Endodermal cell (in vitro differentiated cells): ENCODE results near the gene ITGA8. TPM values are rescaled to one million over a fixed set of nuclear protein-coding genes. Genes with fewer than 3 reads are reported as not detected.
"Not testable (repeated sequence)": the region's sequence is repeated elsewhere in the genome, so short reads cannot be mapped to it uniquely, and the experiment has no call there.

Experiments used
- DNase-seq: peaks from one replicate; pipeline ENCODE4 v3.0.0-alpha.2; 2017
- H3K27ac ChIP-seq: 2 replicates; pipeline ENCODE4 v1.5.1; 2013; ENCODE audit warnings: mild to moderate bottlenecking, low read depth, low read length, moderate library complexity
- H3K27me3 ChIP-seq: 2 replicates; pipeline ENCODE4 v1.6.1; 2013; ENCODE audit warnings: mild to moderate bottlenecking, low read length, moderate library complexity; ENCODE audit not compliant: insufficient read depth, control insufficient read depth, poor library complexity, severe bottlenecking
- H3K36me3 ChIP-seq: 2 replicates; pipeline ENCODE4 v1.7.0; 2013; ENCODE audit warnings: mild to moderate bottlenecking, low read length, moderate library complexity; ENCODE audit not compliant: control insufficient read depth, insufficient read depth
- H3K4me1 ChIP-seq: one replicate; pipeline ENCODE4 v1.7.0; 2013; ENCODE audit warnings: low read length; ENCODE audit not compliant: control insufficient read depth, insufficient read depth
- H3K4me3 ChIP-seq: 2 replicates; pipeline ENCODE4 v1.5.1; 2013; ENCODE audit warnings: mild to moderate bottlenecking, low read length, moderate library complexity
- H3K9ac ChIP-seq: 2 replicates; pipeline ENCODE4 v1.6.1; 2013; ENCODE audit warnings: mild to moderate bottlenecking, low read length, moderate library complexity; ENCODE audit not compliant: poor library complexity, severe bottlenecking; ENCODE audit errors: extremely low read depth
- H3K9me3 ChIP-seq: 2 replicates; pipeline ENCODE4 v1.6.1; 2013; ENCODE audit warnings: mild to moderate bottlenecking, low read length, moderate library complexity; ENCODE audit not compliant: control insufficient read depth
- H3K27ac Mint-ChIP-seq: 2 replicates; pipeline ENCODE4 v1.8.0; 2020; ENCODE audit warnings: mixed read lengths
- H3K27me3 Mint-ChIP-seq: 2 replicates; pipeline ENCODE4 v1.8.0; 2021; ENCODE audit warnings: mild to moderate bottlenecking, mixed read lengths; ENCODE audit not compliant: insufficient read depth
- H3K36me3 Mint-ChIP-seq: 2 replicates; pipeline ENCODE4 v1.8.0; 2020; ENCODE audit warnings: low read depth, mixed read lengths
- H3K4me1 Mint-ChIP-seq: 2 replicates; pipeline ENCODE4 v1.8.0; 2020; ENCODE audit warnings: mixed read lengths
- H3K4me3 Mint-ChIP-seq: 2 replicates; pipeline ENCODE4 v1.8.0; 2020; ENCODE audit warnings: mild to moderate bottlenecking, moderate library complexity, mixed read lengths
- H3K9me3 Mint-ChIP-seq: 2 replicates; pipeline ENCODE4 v1.8.0; 2020; ENCODE audit warnings: mild to moderate bottlenecking, mixed read lengths
- WGBS, 2 experiments: methylation state at CpG; one replicate each; pipeline versions ENCODE4 v1.1.5 to v1.1.7; 2013; ENCODE audit warnings: missing lambda C conversion rate in 2 of 2, mixed read lengths in 1 of 2; ENCODE audit not compliant: insufficient coverage in 1 of 2, insufficient read length in 1 of 2; 5-methylcytosine and 5-hydroxymethylcytosine counted together
- long read RNA-seq, 4 experiments: library from polyadenylated mRNA in 2 of 4; library from RNA in 1 of 4; library from capped mRNA in 1 of 4; stranded (forward) in 3 of 4; unstranded in 1 of 4; transcript quantifications; one replicate each; pipeline ENCODE4 v2.0.0, GENCODE V29; 2020 to 2021; ENCODE audit warnings: inconsistent platforms in 1 of 4
- polyA plus RNA-seq, 2 experiments: library from polyadenylated mRNA; stranded (reverse); fragments of 50-300 nt; gene quantifications; one replicate each; pipeline ENCODE4 v1.2.3, GENCODE V29; 2013
- total RNA-seq, 2 donors: library from RNA; stranded (reverse); fragmentation: NEBNext Ultra II Directional in 1 of 2; extraction: Animal tissue kit (Norgen Biotek cat#: 25700) in 1 of 2; gene quantifications; 2 replicates in 1 of 2; 3 replicates in 1 of 2; pipeline ENCODE4 v1.2.1, GENCODE V29; 2021
- TF ChIP-seq, protein P1 (sequence below): fragments of 200-600 bp; sonication (generic); conservative IDR thresholded peaks from 2 replicates; pipeline ENCODE4 v1.5.0; 2021; ENCODE audit warnings: antibody characterized with exemption, mild to moderate bottlenecking

Gene ITGA8
- under 1 TPM; 0.24 to 0.40 TPM for total RNA-seq
- 4.0 TPM for polyA plus RNA-seq (2013, experiment 1 of 2)
- polyA plus RNA-seq (2013, experiment 2 of 2): 3.9 TPM
- long read RNA-seq, experiment 1: 0 reads
- long read RNA-seq, experiment 2: 0 reads
- long read RNA-seq, experiment 3, partial matches to known transcripts: 1 of 1 reads
- long read RNA-seq, experiment 3, other reads (novel, unspliced or antisense): 0 of 1 reads
- long read RNA-seq, experiment 4: 0 reads

- Mint-ChIP-seq H3K4me3 (peak within 1 kb of the TSS; percentile 70), H3K27ac (no peak within 1 kb of the TSS), H3K36me3 (no peaks in the 10 kb centered on the region), H3K27me3 (peaks cover 43% of the 10 kb centered on the region), H3K4me1 (peaks cover 3% of the 10 kb centered on the region), H3K9me3 (no peaks in the 10 kb centered on the region)
- Histone ChIP-seq H3K27me3 (peaks cover 32% of the 10 kb centered on the region), H3K4me1 (no peaks in the 10 kb centered on the region), H3K36me3 (no peaks in the 10 kb centered on the region), H3K27ac (no peak within 1 kb of the TSS), H3K9ac (no peak within 1 kb of the TSS), H3K9me3 (no peaks in the 10 kb centered on the region), H3K4me3 (peak within 1 kb of the TSS; percentile 71)
- WGBS, 2 experiments: 13% methylated on average over 32 of the region's 33 CpGs; no CpG with 5 or more reads in 1 of the 2 experiments
- DNase-seq: peak; percentile 86
- TF ChIP-seq, protein P1, sequence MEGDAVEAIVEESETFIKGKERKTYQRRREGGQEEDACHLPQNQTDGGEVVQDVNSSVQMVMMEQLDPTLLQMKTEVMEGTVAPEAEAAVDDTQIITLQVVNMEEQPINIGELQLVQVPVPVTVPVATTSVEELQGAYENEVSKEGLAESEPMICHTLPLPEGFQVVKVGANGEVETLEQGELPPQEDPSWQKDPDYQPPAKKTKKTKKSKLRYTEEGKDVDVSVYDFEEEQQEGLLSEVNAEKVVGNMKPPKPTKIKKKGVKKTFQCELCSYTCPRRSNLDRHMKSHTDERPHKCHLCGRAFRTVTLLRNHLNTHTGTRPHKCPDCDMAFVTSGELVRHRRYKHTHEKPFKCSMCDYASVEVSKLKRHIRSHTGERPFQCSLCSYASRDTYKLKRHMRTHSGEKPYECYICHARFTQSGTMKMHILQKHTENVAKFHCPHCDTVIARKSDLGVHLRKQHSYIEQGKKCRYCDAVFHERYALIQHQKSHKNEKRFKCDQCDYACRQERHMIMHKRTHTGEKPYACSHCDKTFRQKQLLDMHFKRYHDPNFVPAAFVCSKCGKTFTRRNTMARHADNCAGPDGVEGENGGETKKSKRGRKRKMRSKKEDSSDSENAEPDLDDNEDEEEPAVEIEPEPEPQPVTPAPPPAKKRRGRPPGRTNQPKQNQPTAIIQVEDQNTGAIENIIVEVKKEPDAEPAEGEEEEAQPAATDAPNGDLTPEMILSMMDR: peak; percentile 89
Measured at GRCh38 chr10:15719899-15720634, at the start of gene ITGA8. ITGA8 (minus strand) TSS chr10:15719922; CDS start chr10:15719771, 151 bp downstream.

- 90% methylated on average over 2 of the region's 2 CpGs for WGBS, 2 experiments
- Histone ChIP-seq H3K4me3 (no peak overlapping the region), H3K27me3 (no peaks in the 10 kb centered on the region), H3K9me3 (no peaks in the 10 kb centered on the region), H3K27ac (no peak overlapping the region), H3K4me1 (no peaks in the 10 kb centered on the region), H3K9ac (no peak overlapping the region), H3K36me3 (no peaks in the 10 kb centered on the region)
- Mint-ChIP-seq H3K4me1 (no peaks in the 10 kb centered on the region), H3K27ac (no peak overlapping the region), H3K9me3 (no peaks in the 10 kb centered on the region), H3K27me3 (peaks cover 4% of the 10 kb centered on the region), H3K4me3 (no peak overlapping the region), H3K36me3 (no peaks in the 10 kb centered on the region)
- DNase-seq: no peak
- TF ChIP-seq, protein P1: no peak
Measured at GRCh38 chr10:15764892-15765454, 45.3 kb upstream of the ITGA8 start.

- no peaks in the 10 kb centered on the region for H3K27me3 ChIP-seq
- no peak overlapping the region for H3K4me3 Mint-ChIP-seq
- H3K4me3 ChIP-seq: no peak overlapping the region
- no peaks in the 10 kb centered on the region for H3K9me3 ChIP-seq
- no peak overlapping the region for H3K27ac ChIP-seq
- TF ChIP-seq, protein P1: no peak
- no peaks in the 10 kb centered on the region for H3K36me3 Mint-ChIP-seq
- no peaks in the 10 kb centered on the region for H3K4me1 ChIP-seq
- no peaks in the 10 kb centered on the region for H3K36me3 ChIP-seq
- H3K27me3 Mint-ChIP-seq: peaks cover 4% of the 10 kb centered on the region
- no peak for DNase-seq
- 95 to 98% methylated on average over 8 of the region's 8 CpGs for WGBS, 2 experiments
- H3K9ac ChIP-seq: no peak overlapping the region
- H3K27ac Mint-ChIP-seq: no peak overlapping the region
- no peaks in the 10 kb centered on the region for H3K4me1 Mint-ChIP-seq
- H3K9me3 Mint-ChIP-seq: no peaks in the 10 kb centered on the region
Measured at GRCh38 chr10:15763006-15763405, 43.3 kb upstream of the ITGA8 start.

DNA sequence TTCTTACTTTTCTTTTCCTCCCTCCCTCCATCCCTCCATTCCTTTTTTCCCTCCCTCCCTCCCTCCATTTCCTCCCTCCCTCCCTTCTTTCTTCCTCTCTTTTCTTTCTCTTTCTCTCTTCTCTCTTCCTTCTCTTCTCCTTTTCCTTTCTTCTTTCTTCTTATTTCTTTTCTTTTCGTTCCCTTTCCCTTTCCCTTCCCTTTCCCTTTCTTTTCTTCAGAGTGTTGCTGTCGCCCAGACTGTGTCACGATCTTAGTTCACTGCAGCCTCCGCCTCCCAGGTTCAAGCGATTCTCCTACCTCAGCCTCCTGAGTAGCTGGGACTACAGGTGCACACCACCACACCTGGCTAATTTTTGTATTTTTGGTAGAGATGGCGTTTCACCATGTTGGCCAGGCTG lies 42.5 kb upstream of the ITGA8 start:
- not testable (repeated sequence) for H3K27me3 Mint-ChIP-seq, H3K27ac ChIP-seq, DNase-seq, H3K27me3 ChIP-seq, H3K36me3 Mint-ChIP-seq, H3K4me1 ChIP-seq, H3K4me3 ChIP-seq, H3K9me3 ChIP-seq, H3K4me1 Mint-ChIP-seq, H3K9ac ChIP-seq, H3K9me3 Mint-ChIP-seq, H3K27ac Mint-ChIP-seq, H3K4me3 Mint-ChIP-seq, H3K36me3 ChIP-seq
- 88 to 93% methylated on average over 6 of the region's 6 CpGs for WGBS, 2 experiments

- H3K27me3 ChIP-seq, H3K9me3 Mint-ChIP-seq, DNase-seq, H3K27ac ChIP-seq, H3K9ac ChIP-seq, H3K27me3 Mint-ChIP-seq, H3K4me3 Mint-ChIP-seq, H3K4me1 Mint-ChIP-seq, H3K4me3 ChIP-seq, H3K36me3 ChIP-seq, H3K27ac Mint-ChIP-seq, H3K36me3 Mint-ChIP-seq, H3K4me1 ChIP-seq, H3K9me3 ChIP-seq: not testable (repeated sequence)
- WGBS, 2 experiments: 86 to 100% methylated on average over 1 to 3 of the region's 4 CpGs
Measured at GRCh38 chr10:15761224-15761623, 41.5 kb upstream of the ITGA8 start.
